Liver (tissue), 9 donors: ENCODE results near the gene ERGIC1. TPM values are rescaled to one million over a fixed set of nuclear protein-coding genes. Genes with fewer than 3 reads are reported as not detected.

Experiments
- DNase-seq: peaks from one replicate; pipeline ENCODE4 v3.0.0-alpha.2; 2017; ENCODE audit warnings: low spot score
- H3K27ac ChIP-seq, 2 donors: one replicate each; pipeline ENCODE4 v1.7.0; 2013; ENCODE audit warnings: inconsistent platforms in 2 of 2, low read length in 2 of 2, control low read depth in 1 of 2, low read depth in 1 of 2, mild to moderate bottlenecking in 1 of 2
- H3K27me3 ChIP-seq, 4 donors: one replicate each; pipeline versions ENCODE4 v1.6.1 to v1.7.0; 2013; ENCODE audit warnings: low read length in 3 of 4, inconsistent platforms in 1 of 4, mild to moderate bottlenecking in 1 of 4, moderate library complexity in 1 of 4; ENCODE audit not compliant: control insufficient read depth in 4 of 4, insufficient read depth in 4 of 4
- H3K36me3 ChIP-seq, 4 donors: one replicate each; pipeline versions ENCODE4 v1.6.1 to v1.7.0; 2013; ENCODE audit warnings: low read length in 3 of 4, mild to moderate bottlenecking in 3 of 4, low read depth in 1 of 4, moderate library complexity in 1 of 4; ENCODE audit not compliant: control insufficient read depth in 4 of 4, insufficient read depth in 3 of 4
- H3K4me1 ChIP-seq, 4 donors: one replicate each; pipeline versions ENCODE4 v1.6.1 to v1.7.0; 2013; ENCODE audit warnings: low read length in 3 of 4, mild to moderate bottlenecking in 3 of 4, moderate library complexity in 1 of 4; ENCODE audit not compliant: control insufficient read depth in 4 of 4, insufficient read depth in 4 of 4
- H3K4me3 ChIP-seq, 3 donors: one replicate each; pipeline versions ENCODE4 v1.6.1 to v1.7.0; 2013; ENCODE audit warnings: low read length in 3 of 3, control low read depth in 1 of 3, low read depth in 1 of 3, mild to moderate bottlenecking in 1 of 3
- H3K9ac ChIP-seq, 2 donors: one replicate each; pipeline ENCODE4 v1.7.0; 2013; ENCODE audit warnings: low read length in 2 of 2, mild to moderate bottlenecking in 2 of 2, moderate library complexity in 2 of 2, control low read depth in 1 of 2, low read depth in 1 of 2
- H3K9me3 ChIP-seq, 4 donors: one replicate each; pipeline versions ENCODE4 v1.6.1 to v1.7.0; 2013; ENCODE audit warnings: low read length in 3 of 4; ENCODE audit not compliant: control insufficient read depth in 4 of 4
- ATF3 ChIP-seq: IDR thresholded peaks from 2 replicates; pipeline ENCODE4 v1.6.1; 2016; ENCODE audit warnings: antibody characterized with exemption
- CTCF ChIP-seq: fragments of 150-350 bp; IDR thresholded peaks from 2 replicates; pipeline ENCODE4 v1.5.1; 2017; ENCODE audit warnings: improper control_type of control experiment, low read depth, low read length; ENCODE audit not compliant: missing input control
- EGR1 ChIP-seq, 2 donors: IDR thresholded peaks; 2 replicates each; pipeline ENCODE4 v1.6.1; 2016 to 2018; ENCODE audit warnings: antibody characterized with exemption in 2 of 2, low read depth in 2 of 2
- FOXA1 ChIP-seq: IDR thresholded peaks from 2 replicates; pipeline ENCODE4 v1.6.1; 2016; ENCODE audit warnings: antibody characterized with exemption
- FOXA2 ChIP-seq: IDR thresholded peaks from 2 replicates; pipeline ENCODE4 v1.6.1; 2016; ENCODE audit warnings: antibody characterized with exemption
- GABPA ChIP-seq, 2 donors: IDR thresholded peaks in 1 of 2; conservative IDR thresholded peaks in 1 of 2; 2 replicates each; pipeline ENCODE4 v1.6.1; 2016; ENCODE audit warnings: antibody characterized with exemption in 2 of 2, mild to moderate bottlenecking in 1 of 2, moderate library complexity in 1 of 2
- HNF4G ChIP-seq: IDR thresholded peaks from 2 replicates; pipeline ENCODE4 v1.6.1; 2016; ENCODE audit warnings: antibody characterized with exemption
- JUND ChIP-seq, 2 donors: IDR thresholded peaks; 2 replicates each; pipeline ENCODE4 v1.6.1; 2016; ENCODE audit warnings: antibody characterized with exemption in 2 of 2
- MAX ChIP-seq: IDR thresholded peaks from 2 replicates; pipeline ENCODE4 v1.6.1; 2016; ENCODE audit warnings: antibody characterized with exemption
- NR2F2 ChIP-seq: IDR thresholded peaks from 2 replicates; pipeline ENCODE4 v1.6.1; 2016; ENCODE audit warnings: antibody characterized with exemption
- RAD21 ChIP-seq, 2 donors: IDR thresholded peaks; 2 replicates each; pipeline ENCODE4 v1.6.1; 2016; ENCODE audit warnings: antibody characterized with exemption in 2 of 2, mild to moderate bottlenecking in 2 of 2
- REST ChIP-seq: IDR thresholded peaks from 2 replicates; pipeline ENCODE4 v1.6.1; 2016; ENCODE audit warnings: antibody characterized with exemption, mild to moderate bottlenecking
- RXRA ChIP-seq, 2 donors: IDR thresholded peaks; 2 replicates each; pipeline ENCODE4 v1.6.1; 2017 to 2018; ENCODE audit warnings: antibody characterized with exemption in 2 of 2, mild to moderate bottlenecking in 1 of 2
- SP1 ChIP-seq: IDR thresholded peaks from 2 replicates; pipeline ENCODE4 v1.6.1; 2018; ENCODE audit warnings: antibody characterized with exemption, mild to moderate bottlenecking
- TAF1 ChIP-seq: conservative IDR thresholded peaks from 2 replicates; pipeline ENCODE4 v1.6.1; 2016; ENCODE audit warnings: antibody characterized with exemption, mild to moderate bottlenecking
- YY1 ChIP-seq: IDR thresholded peaks from 2 replicates; pipeline ENCODE4 v1.6.1; 2016; ENCODE audit warnings: antibody characterized with exemption, mild to moderate bottlenecking
- ZBTB33 ChIP-seq: IDR thresholded peaks from 2 replicates; pipeline ENCODE4 v1.6.1; 2016; ENCODE audit warnings: antibody characterized with exemption
- WGBS: extraction: QIAGEN DNeasy Blood & Tissue Kit; methylation state at CpG from one replicate; pipeline ENCODE4 v1.1.7; 2013; 5-methylcytosine and 5-hydroxymethylcytosine counted together
- polyA plus RNA-seq, 2 donors: library from polyadenylated mRNA; stranded (reverse) in 1 of 2; unstranded in 1 of 2; fragments of 200-250 nt in 1 of 2; fragments of >200 nt in 1 of 2; fragmentation: Nextera tagmentation in 1 of 2; extraction: Ambion mirVana in 1 of 2; gene quantifications; one replicate each; pipeline versions ENCODE4 v1.2.1 to v1.2.3, GENCODE V29; 2013 to 2015
- total RNA-seq, 2 donors: library from RNA; depleted of rRNA; stranded (reverse); fragments of >200 nt; gene quantifications; one replicate each; pipeline ENCODE4 v1.2.3, GENCODE V29; 2014
- donor health status: healthy.
- donor health status: healthy.
- donor health status: healthy.
- donor health status: healthy.
- donor health status: healthy.

Gene ERGIC1
- total and polyA plus RNA-seq, 4 donors: 45.4 to 155 (median 101) TPM

- no peak for TF ChIP-seq MAX
- no peak for TF ChIP-seq FOXA1
- no peak for TF ChIP-seq RXRA (IDR thresholded peaks at IDR 0.05)
- no peak for TF ChIP-seq JUND (IDR thresholded peaks at IDR 0.05)
- no peak for TF ChIP-seq CTCF
- TF ChIP-seq RAD21 (IDR thresholded peaks at IDR 0.05): no peak
- no peak for TF ChIP-seq ATF3
- Histone ChIP-seq H3K9ac (no peak overlapping the region), H3K27me3 (no peaks in the 10 kb centered on the region), H3K4me1 (no peaks in the 10 kb centered on the region), H3K9me3 (no peaks in the 10 kb centered on the region), H3K4me3 (no peak overlapping the region), H3K27ac (no peak overlapping the region), H3K36me3 (peaks cover 5 to 60% (median 19%) of the 10 kb centered on the region in 4 donors)
- no peak for DNase-seq
- WGBS: 94% methylated on average over 8 of the region's 8 CpGs
These were observed 109.9 kb downstream of the ERGIC1 start for GRCh38 chr5:172943906-172944305.

GRCh38 chr5:172944741-172945140, 110.7 kb downstream of the ERGIC1 start:
- Histone ChIP-seq H3K9me3 (no peaks in the 10 kb centered on the region), H3K36me3 (peaks cover 3 to 54% (median 17%) of the 10 kb centered on the region in 4 donors), H3K27me3 (no peaks in the 10 kb centered on the region), H3K4me3 (no peak overlapping the region), H3K9ac (no peak overlapping the region), H3K4me1 (no peaks in the 10 kb centered on the region), H3K27ac (no peak overlapping the region)
- no peak for TF ChIP-seq HNF4G
- TF ChIP-seq MAX: no peak
- TF ChIP-seq FOXA1: no peak
- no peak for TF ChIP-seq YY1
- no peak for TF ChIP-seq RXRA (IDR thresholded peaks at IDR 0.05)
- TF ChIP-seq ATF3: no peak
- no peak for TF ChIP-seq ZBTB33
- no peak for TF ChIP-seq TAF1
- TF ChIP-seq CTCF: no peak
- TF ChIP-seq GABPA (IDR thresholded peaks at IDR 0.05 in 1 of 2, conservative IDR thresholded peaks at IDR 0.05 in 1 of 2): no peak
- no peak for TF ChIP-seq FOXA2
- TF ChIP-seq EGR1 (IDR thresholded peaks at IDR 0.05; ENCODE audit: low read depth in 2 of 2): no peak
- no peak for TF ChIP-seq SP1
- TF ChIP-seq JUND (IDR thresholded peaks at IDR 0.05): no peak
- no peak for TF ChIP-seq REST
- no peak for TF ChIP-seq NR2F2
- no peak for DNase-seq
- 86% methylated on average over 6 of the region's 6 CpGs for WGBS
